GM21423 (cell line): ENCODE data around the gene TIMP4.

Experiments
- ATAC-seq: cut with Tn5 transposase; IDR thresholded peaks from one replicate; pipeline ENCODE4 v1.9.1; 2021; ENCODE audit warnings: mild to moderate bottlenecking, moderate library complexity; ENCODE audit not compliant: unreplicated experiment

The TIMP4 gene

GRCh38 chr3:12148183-12148940, 10.3 kb downstream of the TIMP4 start:
- ATAC-seq = no peak

- no peak for ATAC-seq
These were observed 11.5 kb downstream of the TIMP4 start for GRCh38 chr3:12147049-12147780.

GRCh38 chr3:12143949-12144504, 14.7 kb downstream of the TIMP4 start:
- no peak for ATAC-seq

GRCh38 chr3:12142476-12142875, 16.2 kb downstream of the TIMP4 start:
- ATAC-seq = no peak

- no peak for ATAC-seq
These were observed 17.4 kb downstream of the TIMP4 start for GRCh38 chr3:12141350-12141749.

- ATAC-seq = no peak
These were observed 19.6 kb downstream of the TIMP4 start for GRCh38 chr3:12139111-12139511.

GRCh38 chr3:12138044-12138443, 20.7 kb downstream of the TIMP4 start:
- no peak for ATAC-seq

GRCh38 chr3:12136371-12136770, 22.3 kb downstream of the TIMP4 start:
- ATAC-seq = no peak

- peak; percentile 83 for ATAC-seq
These were observed 23.6 kb downstream of the TIMP4 start for GRCh38 chr3:12135029-12135657.

GRCh38 chr3:12132881-12133280, 25.8 kb downstream of the TIMP4 start:
- no peak for ATAC-seq

- ATAC-seq = no peak
These were observed 27.2 kb downstream of the TIMP4 start for GRCh38 chr3:12131351-12132090.

GRCh38 chr3:12127391-12127790, 31.3 kb downstream of the TIMP4 start:
- no peak for ATAC-seq

- ATAC-seq = no peak
These were observed 32.9 kb downstream of the TIMP4 start for GRCh38 chr3:12125772-12126171.

GRCh38 chr3:12121466-12121865, 37.2 kb downstream of the TIMP4 start:
- no peak for ATAC-seq

- no peak for ATAC-seq
These were observed 38.2 kb downstream of the TIMP4 start for GRCh38 chr3:12120374-12121140.

GRCh38 chr3:12117473-12117872, 41.2 kb downstream of the TIMP4 start:
- no peak for ATAC-seq

- ATAC-seq = no peak
These were observed 41.8 kb downstream of the TIMP4 start for GRCh38 chr3:12116870-12117269.

GRCh38 chr3:12115849-12116248, 42.9 kb downstream of the TIMP4 start:
- ATAC-seq = no peak

GRCh38 chr3:12115104-12115503, 43.6 kb downstream of the TIMP4 start:
- no peak for ATAC-seq

GRCh38 chr3:12114251-12114650, 44.5 kb downstream of the TIMP4 start:
- ATAC-seq = no peak
